ENCODE results near the gene PCARE. TPM values are rescaled to one million over a fixed set of nuclear protein-coding genes. Genes with fewer than 3 reads are reported as not detected.
"Not testable (repeated sequence)": the region's sequence is repeated elsewhere in the genome, so short reads cannot be mapped to it uniquely, and the experiment has no call there.

PCARE gene
- polyA plus RNA-seq, 4 donors: not detected

DNA sequence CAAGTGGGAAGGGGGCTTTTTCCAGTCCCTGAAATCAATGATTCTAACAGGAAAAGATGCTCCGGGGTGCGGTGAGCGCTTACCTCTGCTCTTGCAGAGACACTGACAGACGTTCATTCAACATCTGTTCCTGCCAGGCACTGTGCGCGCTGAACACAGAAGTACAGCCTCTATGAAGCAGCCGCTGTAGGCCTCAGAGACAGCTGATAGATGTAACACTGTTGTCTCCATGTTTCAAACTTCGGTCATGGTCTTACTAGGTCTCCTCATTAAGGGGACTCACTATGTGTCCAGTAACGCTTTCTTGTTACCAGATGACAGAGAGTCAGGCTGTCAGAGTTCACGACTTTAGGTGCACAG, 40.2 kb upstream of the PCARE start:
- Histone ChIP-seq H3K27me3 (ENCODE audit: control insufficient read depth in 3 of 3, insufficient read depth in 3 of 3, low read length in 3 of 3) (peaks cover 0 to 29% (median 2%) of the 10 kb centered on the region in 3 donors), H3K4me1 (ENCODE audit: control insufficient read depth in 3 of 3, insufficient read depth in 2 of 3, low read depth in 1 of 3, low read length in 2 of 3) (peaks cover 0 to 2% (median 0%) of the 10 kb centered on the region in 3 donors), H3K4me3 (ENCODE audit: low read depth in 1 of 3, low read length in 3 of 3) (no peak overlapping the region), H3K36me3 (ENCODE audit: control insufficient read depth in 3 of 3, insufficient read depth in 2 of 3, low read depth in 1 of 3, low read length in 3 of 3) (no peaks in the 10 kb centered on the region), H3K9me3 (ENCODE audit: control insufficient read depth in 2 of 2, insufficient read depth in 1 of 2, low read depth in 1 of 2, low read length in 1 of 2) (no peaks in the 10 kb centered on the region), H3K27ac (ENCODE audit: low read depth in 1 of 3, low read length in 2 of 3) (peak overlapping the region in 1 of 3 donors; percentile 95)
- no peak for FAIRE-seq
- no peak for DNase-seq
- 80 to 83% (median 80%) methylated on average over 10 of the region's 10 CpGs for WGBS, 3 donors

DNA sequence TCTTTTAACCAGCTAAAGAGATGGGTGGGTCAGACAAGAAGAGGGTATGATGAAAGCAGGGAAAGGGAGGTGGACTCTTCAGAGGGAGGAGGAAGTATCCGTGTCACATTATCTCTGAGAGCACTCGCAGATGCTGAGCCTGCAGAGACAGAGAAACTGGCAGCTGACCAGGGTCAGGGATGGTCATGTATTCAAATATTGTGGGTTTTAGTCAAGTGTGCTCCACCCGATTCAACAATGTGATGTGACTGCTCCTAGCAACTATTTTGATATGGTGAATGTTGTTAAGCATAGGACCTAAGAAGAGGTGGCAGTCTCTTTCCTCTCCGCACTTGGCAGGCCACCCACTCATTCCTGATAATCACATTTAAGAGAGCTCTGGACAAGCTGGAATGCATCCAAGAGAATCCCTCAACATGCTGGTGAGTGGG, 39.6 kb upstream of the PCARE start:
- FAIRE-seq: no peak
- H3K4me1 ChIP-seq (ENCODE audit: control insufficient read depth in 3 of 3, insufficient read depth in 2 of 3, low read depth in 1 of 3, low read length in 2 of 3): no peaks in the 10 kb centered on the region
- peaks cover 0 to 29% (median 2%) of the 10 kb centered on the region in 3 donors for H3K27me3 ChIP-seq (ENCODE audit: control insufficient read depth in 3 of 3, insufficient read depth in 3 of 3, low read length in 3 of 3)
- 45 to 50% (median 47%) methylated on average over 4 of the region's 4 CpGs for WGBS, 3 donors
- H3K4me3 ChIP-seq (ENCODE audit: low read depth in 1 of 3, low read length in 3 of 3): no peak overlapping the region
- H3K27ac ChIP-seq (ENCODE audit: low read depth in 1 of 3, low read length in 2 of 3): peak overlapping the region in 1 of 3 donors; percentile 95
- H3K9me3 ChIP-seq (ENCODE audit: control insufficient read depth in 2 of 2, insufficient read depth in 1 of 2, low read depth in 1 of 2, low read length in 1 of 2): no peaks in the 10 kb centered on the region
- no peak for DNase-seq
- H3K36me3 ChIP-seq (ENCODE audit: control insufficient read depth in 3 of 3, insufficient read depth in 2 of 3, low read depth in 1 of 3, low read length in 3 of 3): no peaks in the 10 kb centered on the region

DNA sequence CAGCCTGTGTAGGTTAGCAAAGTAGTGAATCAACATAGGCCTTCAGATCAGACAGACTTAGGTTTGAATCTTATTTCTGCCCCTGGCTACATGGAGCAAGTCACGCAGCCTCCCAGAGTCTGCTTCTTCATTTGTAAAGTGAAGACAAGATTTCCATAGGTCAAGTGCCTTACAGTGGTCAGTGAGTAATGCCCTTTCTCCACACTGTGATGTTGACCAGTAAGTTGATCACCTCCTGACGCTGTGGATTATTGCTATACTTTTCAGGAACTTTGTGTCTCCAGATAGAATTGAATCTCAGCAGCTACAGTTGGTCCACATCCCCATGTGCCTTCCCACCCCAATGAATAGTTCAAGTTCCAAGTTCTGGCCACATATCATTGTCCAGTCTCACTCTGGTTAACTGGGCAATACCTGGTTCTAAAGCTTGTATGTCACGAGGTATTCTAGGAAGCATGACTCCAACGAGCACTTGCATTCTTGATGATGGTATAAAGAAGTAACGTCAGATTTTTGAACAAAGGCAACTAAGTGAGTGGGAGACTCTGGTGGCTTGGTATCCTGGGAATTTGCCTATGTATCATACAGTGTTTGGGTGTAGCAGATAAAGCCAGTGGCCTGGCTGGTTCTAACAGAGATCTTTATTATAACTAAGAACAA, 38.8 kb upstream of the PCARE start:
- Histone ChIP-seq H3K27me3 (ENCODE audit: control insufficient read depth in 3 of 3, insufficient read depth in 3 of 3, low read length in 3 of 3) (peaks cover 0 to 29% (median 2%) of the 10 kb centered on the region in 3 donors), H3K4me1 (ENCODE audit: control insufficient read depth in 3 of 3, insufficient read depth in 2 of 3, low read depth in 1 of 3, low read length in 2 of 3) (no peaks in the 10 kb centered on the region), H3K27ac (ENCODE audit: low read depth in 1 of 3, low read length in 2 of 3) (no peak overlapping the region), H3K36me3 (ENCODE audit: control insufficient read depth in 3 of 3, insufficient read depth in 2 of 3, low read depth in 1 of 3, low read length in 3 of 3) (no peaks in the 10 kb centered on the region), H3K4me3 (ENCODE audit: low read depth in 1 of 3, low read length in 3 of 3) (no peak overlapping the region), H3K9me3 (ENCODE audit: control insufficient read depth in 2 of 2, insufficient read depth in 1 of 2, low read depth in 1 of 2, low read length in 1 of 2) (no peaks in the 10 kb centered on the region)
- WGBS, 3 donors: 85 to 88% (median 88%) methylated on average over 5 of the region's 5 CpGs
- DNase-seq (no peak), FAIRE-seq (no peak)

DNA sequence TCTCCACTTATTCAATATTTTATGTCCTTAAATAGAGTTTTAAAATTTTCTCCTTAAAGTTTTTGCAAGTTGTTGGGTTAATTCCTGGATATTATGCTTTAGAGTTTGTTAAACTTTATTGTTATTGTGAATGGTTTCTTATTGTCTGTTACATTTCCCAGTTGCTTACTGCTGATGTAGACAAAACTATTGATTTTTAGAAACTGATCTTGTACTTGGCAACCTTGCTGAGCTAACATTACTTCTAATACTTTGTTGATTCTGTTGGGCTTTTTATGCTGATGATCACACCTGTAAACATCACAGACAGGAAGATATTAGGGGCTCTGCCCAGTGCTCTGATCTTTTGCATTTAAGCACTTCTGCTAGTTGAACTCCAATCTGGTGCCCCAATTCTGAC, 38.1 kb upstream of the PCARE start:
- FAIRE-seq (no peak), DNase-seq (no peak)
- Histone ChIP-seq H3K4me3 (ENCODE audit: low read depth in 1 of 3, low read length in 3 of 3) (no peak overlapping the region), H3K36me3 (ENCODE audit: control insufficient read depth in 3 of 3, insufficient read depth in 2 of 3, low read depth in 1 of 3, low read length in 3 of 3) (no peaks in the 10 kb centered on the region), H3K4me1 (ENCODE audit: control insufficient read depth in 3 of 3, insufficient read depth in 2 of 3, low read depth in 1 of 3, low read length in 2 of 3) (no peaks in the 10 kb centered on the region), H3K27me3 (ENCODE audit: control insufficient read depth in 3 of 3, insufficient read depth in 3 of 3, low read length in 3 of 3) (peaks cover 0 to 29% (median 2%) of the 10 kb centered on the region in 3 donors), H3K9me3 (ENCODE audit: control insufficient read depth in 2 of 2, insufficient read depth in 1 of 2, low read depth in 1 of 2, low read length in 1 of 2) (no peaks in the 10 kb centered on the region), H3K27ac (ENCODE audit: low read depth in 1 of 3, low read length in 2 of 3) (no peak overlapping the region)

DNA sequence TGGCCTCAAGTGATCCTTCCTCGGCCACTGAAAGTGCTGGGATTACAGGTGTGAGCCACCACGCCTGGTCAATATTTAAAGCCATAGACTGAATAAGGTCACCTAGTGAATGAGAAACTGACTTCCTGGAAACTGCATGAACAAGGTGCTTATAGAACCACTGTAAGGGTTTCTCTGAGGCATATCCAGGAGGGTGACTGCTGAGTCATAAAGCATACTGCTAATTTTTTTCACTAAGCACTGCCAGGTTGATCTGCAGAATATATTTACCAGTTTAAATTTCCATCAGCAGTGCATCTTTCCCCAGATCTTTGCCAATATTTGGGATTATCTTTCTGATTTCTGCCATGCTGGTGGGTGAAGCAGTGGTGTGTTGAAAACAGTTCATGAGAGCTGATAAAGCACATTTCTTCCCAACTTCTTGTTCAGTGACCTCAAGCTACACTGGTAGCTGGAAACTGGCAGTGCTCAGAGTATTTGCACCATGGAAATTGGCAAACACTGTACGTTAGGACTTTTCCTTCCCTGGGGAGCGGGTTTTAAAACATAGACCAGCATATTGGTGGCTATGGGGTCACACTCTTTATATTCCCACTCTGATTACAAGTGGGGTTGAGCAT, 36.7 kb upstream of the PCARE start:
- 57 to 79% (median 72%) methylated on average over 4 of the region's 4 CpGs for WGBS, 3 donors

DNA sequence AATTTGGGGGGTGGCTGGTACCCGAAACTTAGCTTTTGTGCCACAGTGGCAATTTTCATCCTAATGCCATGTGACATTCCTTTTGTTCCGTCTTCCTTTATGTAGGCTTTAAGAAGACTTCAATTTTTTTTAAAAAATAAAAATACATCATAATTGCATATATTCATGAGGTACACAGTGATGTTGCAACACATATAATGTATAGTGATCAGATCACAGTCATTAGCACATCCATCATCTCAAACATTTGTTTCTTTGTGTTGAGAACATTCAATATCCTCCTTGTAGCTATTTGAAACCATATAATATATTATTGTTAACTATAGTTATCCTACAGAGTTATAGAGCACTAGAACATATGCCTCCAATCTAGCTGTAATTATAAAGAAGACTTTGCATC, 34.9 kb upstream of the PCARE start:
- H3K27me3 ChIP-seq (ENCODE audit: control insufficient read depth in 3 of 3, insufficient read depth in 3 of 3, low read length in 3 of 3): peaks cover 0 to 8% (median 2%) of the 10 kb centered on the region in 3 donors
- 91 to 96% (median 91%) methylated on average over 2 of the region's 2 CpGs for WGBS, 3 donors
- FAIRE-seq (no peak), DNase-seq (no peak)
- no peaks in the 10 kb centered on the region for H3K9me3 ChIP-seq (ENCODE audit: control insufficient read depth in 2 of 2, insufficient read depth in 1 of 2, low read depth in 1 of 2, low read length in 1 of 2)
- no peak overlapping the region for H3K4me3 ChIP-seq (ENCODE audit: low read depth in 1 of 3, low read length in 3 of 3)
- H3K4me1 ChIP-seq (ENCODE audit: control insufficient read depth in 3 of 3, insufficient read depth in 2 of 3, low read depth in 1 of 3, low read length in 2 of 3): no peaks in the 10 kb centered on the region
- H3K27ac ChIP-seq (ENCODE audit: low read depth in 1 of 3, low read length in 2 of 3): no peak overlapping the region
- no peaks in the 10 kb centered on the region for H3K36me3 ChIP-seq (ENCODE audit: control insufficient read depth in 3 of 3, insufficient read depth in 2 of 3, low read depth in 1 of 3, low read length in 3 of 3)

More for the DNA sequence above, 36.7 kb upstream of the PCARE start:
- Histone ChIP-seq H3K9me3 (ENCODE audit: control insufficient read depth in 2 of 2, insufficient read depth in 1 of 2, low read depth in 1 of 2, low read length in 1 of 2) (no peaks in the 10 kb centered on the region), H3K27ac (ENCODE audit: low read depth in 1 of 3, low read length in 2 of 3) (no peak overlapping the region), H3K27me3 (ENCODE audit: control insufficient read depth in 3 of 3, insufficient read depth in 3 of 3, low read length in 3 of 3) (peaks cover 0 to 19% (median 2%) of the 10 kb centered on the region in 3 donors), H3K4me1 (ENCODE audit: control insufficient read depth in 3 of 3, insufficient read depth in 2 of 3, low read depth in 1 of 3, low read length in 2 of 3) (no peaks in the 10 kb centered on the region), H3K36me3 (ENCODE audit: control insufficient read depth in 3 of 3, insufficient read depth in 2 of 3, low read depth in 1 of 3, low read length in 3 of 3) (no peaks in the 10 kb centered on the region), H3K4me3 (ENCODE audit: low read depth in 1 of 3, low read length in 3 of 3) (no peak overlapping the region)
- DNase-seq (no peak), FAIRE-seq (no peak)

DNA sequence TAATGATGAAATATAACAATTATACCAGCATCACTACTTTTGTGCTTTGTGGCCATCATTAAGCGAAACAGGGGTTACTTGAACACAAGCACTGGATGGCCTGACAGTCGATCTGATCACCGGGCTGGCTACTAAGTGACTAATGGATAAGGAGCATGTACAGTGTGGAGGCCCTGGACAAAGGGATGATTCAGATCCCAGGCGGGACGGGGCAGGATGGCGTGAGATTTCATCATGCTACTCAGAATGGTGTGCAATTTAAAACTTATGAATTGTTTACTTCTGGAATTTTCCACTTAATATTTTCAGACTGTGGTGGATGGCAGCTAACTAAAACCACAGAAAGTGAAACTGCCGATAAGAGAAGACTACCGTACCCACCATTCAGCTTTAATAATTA, 33.9 kb upstream of the PCARE start:
- DNase-seq: no peak
- Histone ChIP-seq H3K9me3 (ENCODE audit: control insufficient read depth in 2 of 2, insufficient read depth in 1 of 2, low read depth in 1 of 2, low read length in 1 of 2) (no peaks in the 10 kb centered on the region), H3K27ac (ENCODE audit: low read depth in 1 of 3, low read length in 2 of 3) (no peak overlapping the region), H3K4me3 (ENCODE audit: low read depth in 1 of 3, low read length in 3 of 3) (no peak overlapping the region), H3K36me3 (ENCODE audit: control insufficient read depth in 3 of 3, insufficient read depth in 2 of 3, low read depth in 1 of 3, low read length in 3 of 3) (no peaks in the 10 kb centered on the region), H3K27me3 (ENCODE audit: control insufficient read depth in 3 of 3, insufficient read depth in 3 of 3, low read length in 3 of 3) (no peaks in the 10 kb centered on the region), H3K4me1 (ENCODE audit: control insufficient read depth in 3 of 3, insufficient read depth in 2 of 3, low read depth in 1 of 3, low read length in 2 of 3) (no peaks in the 10 kb centered on the region)
- WGBS, 3 donors: 72 to 86% (median 78%) methylated on average over 8 of the region's 8 CpGs
- no peak for FAIRE-seq

DNA sequence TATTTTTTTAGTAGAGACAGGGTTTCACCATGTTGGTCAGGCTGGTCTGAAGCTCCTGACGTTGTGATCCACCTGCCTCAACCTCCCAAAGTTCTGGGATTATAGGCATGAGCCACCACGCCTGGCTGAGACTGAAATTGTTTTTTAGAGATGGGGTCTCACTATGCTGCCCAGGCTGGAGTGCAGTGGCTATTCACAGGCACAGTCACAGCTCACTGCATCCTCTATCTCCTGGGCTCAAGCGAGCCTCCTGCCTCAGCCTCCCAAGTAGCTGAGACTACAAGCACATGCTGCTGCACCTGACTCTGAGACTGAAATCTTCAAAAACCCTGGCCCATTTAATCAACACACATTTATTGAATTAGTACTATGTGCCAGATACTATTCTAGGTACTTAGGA, 33.2 kb upstream of the PCARE start:
- not testable (repeated sequence) for H3K27me3 ChIP-seq (ENCODE audit: control insufficient read depth in 3 of 3, insufficient read depth in 3 of 3, low read length in 3 of 3); H3K36me3 ChIP-seq (ENCODE audit: control insufficient read depth in 3 of 3, insufficient read depth in 2 of 3, low read depth in 1 of 3, low read length in 3 of 3); H3K4me3 ChIP-seq (ENCODE audit: low read depth in 1 of 3, low read length in 3 of 3); FAIRE-seq; H3K4me1 ChIP-seq (ENCODE audit: control insufficient read depth in 3 of 3, insufficient read depth in 2 of 3, low read depth in 1 of 3, low read length in 2 of 3); H3K27ac ChIP-seq (ENCODE audit: low read depth in 1 of 3, low read length in 2 of 3); DNase-seq; H3K9me3 ChIP-seq (ENCODE audit: control insufficient read depth in 2 of 2, insufficient read depth in 1 of 2, low read depth in 1 of 2, low read length in 1 of 2)
- WGBS, 3 donors: 89% methylated on average over 3 of the region's 3 CpGs

DNA sequence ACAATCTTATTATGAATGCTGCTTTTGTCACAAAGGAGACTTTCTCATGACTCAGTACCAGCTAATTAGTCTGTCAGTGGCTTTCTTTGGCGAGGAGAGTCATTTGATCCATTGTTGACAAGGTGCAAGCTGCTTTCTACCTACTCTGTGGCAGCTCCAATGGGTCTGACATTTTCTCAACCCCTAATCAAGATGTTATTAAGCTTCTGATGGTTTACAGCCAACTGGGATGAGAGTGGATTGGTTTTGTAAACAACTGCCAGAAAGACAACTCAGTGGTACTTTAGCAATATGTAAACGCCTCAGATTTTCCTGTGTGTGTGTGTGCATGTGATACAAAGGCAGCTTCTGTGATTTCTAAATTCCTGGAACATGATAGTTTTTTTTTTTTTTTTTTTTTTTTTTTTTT, 32.7 kb upstream of the PCARE start:
- DNase-seq: no peak
- WGBS, 3 donors: 41 to 55% (median 48%) methylated on average over 2 of the region's 2 CpGs
- H3K4me1 ChIP-seq (ENCODE audit: control insufficient read depth in 3 of 3, insufficient read depth in 2 of 3, low read depth in 1 of 3, low read length in 2 of 3): no peaks in the 10 kb centered on the region
- no peak for FAIRE-seq
- no peak overlapping the region for H3K4me3 ChIP-seq (ENCODE audit: low read depth in 1 of 3, low read length in 3 of 3)
- no peaks in the 10 kb centered on the region for H3K27me3 ChIP-seq (ENCODE audit: control insufficient read depth in 3 of 3, insufficient read depth in 3 of 3, low read length in 3 of 3)
- H3K27ac ChIP-seq (ENCODE audit: low read depth in 1 of 3, low read length in 2 of 3): no peak overlapping the region
- no peaks in the 10 kb centered on the region for H3K9me3 ChIP-seq (ENCODE audit: control insufficient read depth in 2 of 2, insufficient read depth in 1 of 2, low read depth in 1 of 2, low read length in 1 of 2)
- no peaks in the 10 kb centered on the region for H3K36me3 ChIP-seq (ENCODE audit: control insufficient read depth in 3 of 3, insufficient read depth in 2 of 3, low read depth in 1 of 3, low read length in 3 of 3)

Measured in small intestine (tissue), 7 donors.